ENCODE measurements around the gene GPATCH2L.

Gene GPATCH2L

GRCh38 chr14:76129851-76130576, 21.7 kb upstream of the GPATCH2L start:
- TF ChIP-seq YY1 (IDR thresholded peaks at IDR 0.05; ENCODE audit: insufficient read depth, insufficient read length) (no peak), ZNF274 (IDR thresholded peaks at IDR 0.05; ENCODE audit: low read depth, low read length) (no peak), SUZ12 (IDR thresholded peaks at IDR 0.05; ENCODE audit: extremely low read depth, insufficient read depth, insufficient read length) (no peak)
- no peaks in the 10 kb centered on the region for H3K4me1 ChIP-seq (ENCODE audit: insufficient read depth, insufficient read length)
- peaks cover 10% of the 10 kb centered on the region for H3K27me3 ChIP-seq (ENCODE audit: insufficient read depth, insufficient read length)
- no peak for DNase-seq (ENCODE audit: low read depth, low spot score)
- no peaks in the 10 kb centered on the region; the same call in 1 of the 2 replicates for H3K9me3 ChIP-seq (ENCODE audit: insufficient read depth, low read length)
- H3K4me3 ChIP-seq (ENCODE audit: insufficient read length, low read depth): no peak overlapping the region
- H3K36me3 ChIP-seq (ENCODE audit: insufficient read depth, insufficient read length, low read length): no peaks in the 10 kb centered on the region
- no peak overlapping the region for H3K9ac ChIP-seq (ENCODE audit: insufficient read length, low read depth)

- no peak for DNase-seq (ENCODE audit: low read depth, low spot score)
- TF ChIP-seq SUZ12 (IDR thresholded peaks at IDR 0.05; ENCODE audit: extremely low read depth, insufficient read depth, insufficient read length): no peak
- no peak for TF ChIP-seq YY1 (IDR thresholded peaks at IDR 0.05; ENCODE audit: insufficient read depth, insufficient read length)
- no peak for TF ChIP-seq ZNF274 (IDR thresholded peaks at IDR 0.05; ENCODE audit: low read depth, low read length)
- no peak overlapping the region for H3K4me3 ChIP-seq (ENCODE audit: insufficient read length, low read depth)
- H3K27me3 ChIP-seq (ENCODE audit: insufficient read depth, insufficient read length): peaks cover 21% of the 10 kb centered on the region
- no peaks in the 10 kb centered on the region for H3K36me3 ChIP-seq (ENCODE audit: insufficient read depth, insufficient read length, low read length)
- no peak overlapping the region for H3K9ac ChIP-seq (ENCODE audit: insufficient read length, low read depth)
- peaks cover 3% of the 10 kb centered on the region for H3K4me1 ChIP-seq (ENCODE audit: insufficient read depth, insufficient read length)
- no peaks in the 10 kb centered on the region; the same call in 1 of the 2 replicates for H3K9me3 ChIP-seq (ENCODE audit: insufficient read depth, low read length)
These were observed 20.4 kb upstream of the GPATCH2L start for GRCh38 chr14:76131071-76131965.

GRCh38 chr14:76133103-76133502, 18.6 kb upstream of the GPATCH2L start:
- TF ChIP-seq ZNF274 (IDR thresholded peaks at IDR 0.05; ENCODE audit: low read depth, low read length) (no peak), SUZ12 (IDR thresholded peaks at IDR 0.05; ENCODE audit: extremely low read depth, insufficient read depth, insufficient read length) (no peak), YY1 (IDR thresholded peaks at IDR 0.05; ENCODE audit: insufficient read depth, insufficient read length) (no peak)
- peaks cover 6% of the 10 kb centered on the region for H3K4me1 ChIP-seq (ENCODE audit: insufficient read depth, insufficient read length)
- no peak overlapping the region for H3K9ac ChIP-seq (ENCODE audit: insufficient read length, low read depth)
- peaks cover 34% of the 10 kb centered on the region for H3K27me3 ChIP-seq (ENCODE audit: insufficient read depth, insufficient read length)
- no peaks in the 10 kb centered on the region for H3K9me3 ChIP-seq (ENCODE audit: insufficient read depth, low read length)
- no peak overlapping the region for H3K4me3 ChIP-seq (ENCODE audit: insufficient read length, low read depth)
- H3K36me3 ChIP-seq (ENCODE audit: insufficient read depth, insufficient read length, low read length): no peaks in the 10 kb centered on the region
- DNase-seq (ENCODE audit: low read depth, low spot score): no peak

- peaks cover 37% of the 10 kb centered on the region for H3K27me3 ChIP-seq (ENCODE audit: insufficient read depth, insufficient read length)
- H3K4me3 ChIP-seq (ENCODE audit: insufficient read length, low read depth): no peak overlapping the region
- H3K36me3 ChIP-seq (ENCODE audit: insufficient read depth, insufficient read length, low read length): no peaks in the 10 kb centered on the region
- no peaks in the 10 kb centered on the region for H3K9me3 ChIP-seq (ENCODE audit: insufficient read depth, low read length)
- no peak overlapping the region for H3K9ac ChIP-seq (ENCODE audit: insufficient read length, low read depth)
- H3K4me1 ChIP-seq (ENCODE audit: insufficient read depth, insufficient read length): peaks cover 6% of the 10 kb centered on the region
- no peak for DNase-seq (ENCODE audit: low read depth, low spot score)
- TF ChIP-seq ZNF274 (IDR thresholded peaks at IDR 0.05; ENCODE audit: low read depth, low read length) (no peak), YY1 (IDR thresholded peaks at IDR 0.05; ENCODE audit: insufficient read depth, insufficient read length) (no peak), SUZ12 (IDR thresholded peaks at IDR 0.05; ENCODE audit: extremely low read depth, insufficient read depth, insufficient read length) (no peak)
These were observed 17.5 kb upstream of the GPATCH2L start for GRCh38 chr14:76134231-76134630.

- H3K36me3 ChIP-seq (ENCODE audit: insufficient read depth, insufficient read length, low read length): no peaks in the 10 kb centered on the region
- no peak overlapping the region for H3K9ac ChIP-seq (ENCODE audit: insufficient read length, low read depth)
- H3K9me3 ChIP-seq (ENCODE audit: insufficient read depth, low read length): no peaks in the 10 kb centered on the region
- peaks cover 51% of the 10 kb centered on the region for H3K27me3 ChIP-seq (ENCODE audit: insufficient read depth, insufficient read length)
- no peak overlapping the region for H3K4me3 ChIP-seq (ENCODE audit: insufficient read length, low read depth)
- TF ChIP-seq SUZ12 (IDR thresholded peaks at IDR 0.05; ENCODE audit: extremely low read depth, insufficient read depth, insufficient read length) (no peak), ZNF274 (IDR thresholded peaks at IDR 0.05; ENCODE audit: low read depth, low read length) (no peak), YY1 (IDR thresholded peaks at IDR 0.05; ENCODE audit: insufficient read depth, insufficient read length) (no peak)
- no peak for DNase-seq (ENCODE audit: low read depth, low spot score)
- H3K4me1 ChIP-seq (ENCODE audit: insufficient read depth, insufficient read length): peaks cover 6% of the 10 kb centered on the region
These were observed 16.0 kb upstream of the GPATCH2L start for GRCh38 chr14:76135722-76136121.

GRCh38 chr14:76136476-76137110, 15.1 kb upstream of the GPATCH2L start:
- no peak for DNase-seq (ENCODE audit: low read depth, low spot score)
- TF ChIP-seq ZNF274 (IDR thresholded peaks at IDR 0.05; ENCODE audit: low read depth, low read length): no peak
- TF ChIP-seq SUZ12 (IDR thresholded peaks at IDR 0.05; ENCODE audit: extremely low read depth, insufficient read depth, insufficient read length): no peak
- TF ChIP-seq YY1 (IDR thresholded peaks at IDR 0.05; ENCODE audit: insufficient read depth, insufficient read length): no peak
- peaks cover 6% of the 10 kb centered on the region for H3K4me1 ChIP-seq (ENCODE audit: insufficient read depth, insufficient read length)
- H3K36me3 ChIP-seq (ENCODE audit: insufficient read depth, insufficient read length, low read length): no peaks in the 10 kb centered on the region
- H3K9me3 ChIP-seq (ENCODE audit: insufficient read depth, low read length): no peaks in the 10 kb centered on the region
- H3K9ac ChIP-seq (ENCODE audit: insufficient read length, low read depth): no peak overlapping the region
- H3K4me3 ChIP-seq (ENCODE audit: insufficient read length, low read depth): no peak overlapping the region
- peaks cover 51% of the 10 kb centered on the region for H3K27me3 ChIP-seq (ENCODE audit: insufficient read depth, insufficient read length)
